HG03378 (cell line): ENCODE measurements around the gene PNMA1.
"Not testable (repeated sequence)": the region's sequence is repeated elsewhere in the genome, so short reads cannot be mapped to it uniquely, and the experiment has no call there.

ENCODE experiments used
- ATAC-seq: cut with Tn5 transposase; IDR thresholded peaks from one replicate; pipeline ENCODE4 v1.9.1; 2021; ENCODE audit warnings: mild to moderate bottlenecking, moderate library complexity; ENCODE audit not compliant: unreplicated experiment

Gene PNMA1

DNA sequence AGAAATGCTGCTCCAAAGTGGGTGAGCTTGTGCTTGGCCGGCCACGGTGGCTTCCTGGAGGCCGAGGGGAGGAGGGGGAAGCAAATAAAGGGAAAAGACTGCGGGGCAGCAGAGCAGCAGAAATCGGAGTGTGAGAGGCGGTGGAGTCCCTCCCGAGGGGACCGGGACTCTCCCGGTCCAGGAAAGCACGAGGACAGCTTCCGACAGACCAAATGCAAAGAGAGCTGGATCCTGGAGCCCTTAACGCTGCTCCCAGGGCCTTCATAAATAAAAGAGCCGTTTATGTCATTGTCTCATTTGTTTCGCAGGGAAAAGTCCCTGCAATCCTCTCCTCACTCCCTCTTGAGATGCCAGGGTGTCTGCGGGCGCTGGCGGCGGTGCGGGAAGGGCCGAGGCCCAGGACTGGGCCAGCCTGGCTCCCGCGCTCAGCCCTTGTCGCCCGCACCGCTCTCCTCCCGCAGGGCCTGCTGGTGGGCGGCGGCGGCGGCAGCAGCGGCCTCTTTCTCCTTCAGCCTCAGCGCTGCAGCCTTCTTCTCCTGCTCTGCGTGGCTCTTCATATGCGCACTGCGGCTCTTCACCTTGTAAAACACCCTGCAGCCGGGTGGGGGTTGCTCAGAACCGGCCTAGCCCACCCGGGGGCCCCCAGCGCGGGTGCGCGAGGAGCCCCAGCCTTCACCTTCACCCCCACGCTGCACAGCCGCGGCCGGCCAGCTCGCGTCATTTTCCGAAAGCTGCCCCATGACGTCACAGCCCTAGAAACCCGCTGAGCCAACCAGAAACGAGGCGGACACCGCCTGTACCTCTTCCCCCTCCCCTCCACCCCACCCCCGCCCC lies 4.5 kb upstream of the PNMA1 start:
- no peak for ATAC-seq

GRCh38 chr14:73717711-73718417 lies 3.7 kb upstream of the PNMA1 start:
- ATAC-seq: no peak

GRCh38 chr14:73717266-73717665 lies 3.1 kb upstream of the PNMA1 start:
- no peak for ATAC-seq

DNA sequence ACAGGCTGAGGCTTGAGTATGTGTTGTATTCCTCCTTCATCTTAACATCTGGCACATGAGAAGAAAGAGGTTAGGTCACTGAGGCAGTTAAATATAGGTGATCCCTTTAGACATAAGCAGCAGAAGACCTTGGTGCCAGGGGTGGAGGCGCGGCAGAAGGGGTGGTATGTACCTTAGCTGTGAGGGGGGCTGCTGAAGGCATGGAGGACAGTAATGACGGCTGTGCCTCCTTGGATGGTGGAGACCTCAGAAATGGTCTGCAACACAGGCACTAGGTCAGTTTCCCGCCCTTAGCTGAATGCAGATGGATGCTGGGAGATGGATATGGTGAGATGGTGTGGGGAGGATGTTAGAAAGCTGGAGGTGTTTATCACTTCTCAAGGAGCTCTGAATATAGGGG lies 1.5 kb upstream of the PNMA1 start:
- no peak for ATAC-seq

DNA sequence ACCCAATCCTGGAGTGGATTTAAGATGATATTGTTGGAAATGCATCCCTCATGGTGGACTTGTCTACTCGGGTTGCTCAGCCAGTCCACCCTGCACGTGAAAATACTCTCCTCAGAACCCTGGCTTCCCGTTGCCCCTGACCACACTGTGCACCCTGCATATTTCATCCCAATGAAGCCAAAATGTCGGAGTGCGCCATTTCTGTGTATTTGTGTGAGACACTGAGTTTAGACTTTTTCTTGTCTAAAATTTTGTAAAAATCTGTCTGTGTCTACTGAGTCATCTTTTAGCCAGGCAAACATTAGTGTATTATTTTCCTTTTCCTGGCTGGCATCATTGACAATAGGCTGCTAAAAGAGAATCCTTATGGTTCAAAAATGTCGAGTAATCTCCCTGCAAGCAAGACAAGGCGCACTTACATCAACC lies 485 bp upstream of the PNMA1 start:
- ATAC-seq: peak; percentile 20

- no peak for ATAC-seq
Measured at GRCh38 chr14:73713206-73713802, 880 bp downstream of the PNMA1 start.

DNA sequence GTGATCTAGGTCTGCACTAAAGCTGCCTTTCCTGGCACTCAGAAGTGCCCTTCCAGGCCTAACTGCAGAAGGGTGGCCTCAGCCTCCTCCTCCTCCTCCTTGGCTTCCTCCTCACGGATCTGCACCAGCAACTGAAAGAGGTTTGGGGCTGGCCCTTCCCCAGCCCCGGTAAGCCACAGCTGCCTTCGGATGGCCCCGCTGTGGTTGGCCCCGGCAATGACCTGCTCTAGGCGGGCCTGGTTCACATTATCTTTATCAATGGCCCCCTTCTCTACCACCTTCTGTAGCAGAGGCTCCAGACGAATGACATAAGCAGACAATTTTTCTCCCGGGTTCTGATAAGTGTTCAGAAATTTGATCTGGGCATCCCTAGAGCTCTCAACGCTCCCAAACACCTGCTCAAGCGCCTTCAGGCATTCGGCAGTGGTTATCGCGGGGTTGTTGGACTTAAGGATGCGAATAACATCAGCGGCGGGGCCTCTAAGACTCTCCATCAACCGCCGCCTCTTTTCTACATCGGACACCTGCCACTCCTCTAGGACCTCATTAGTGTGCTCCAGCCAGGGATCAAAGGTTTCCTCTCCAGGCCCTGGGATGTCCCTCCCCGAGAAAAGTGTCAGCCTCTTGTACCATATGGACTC lies 1.5 kb downstream of the PNMA1 start:
- ATAC-seq: no peak

DNA sequence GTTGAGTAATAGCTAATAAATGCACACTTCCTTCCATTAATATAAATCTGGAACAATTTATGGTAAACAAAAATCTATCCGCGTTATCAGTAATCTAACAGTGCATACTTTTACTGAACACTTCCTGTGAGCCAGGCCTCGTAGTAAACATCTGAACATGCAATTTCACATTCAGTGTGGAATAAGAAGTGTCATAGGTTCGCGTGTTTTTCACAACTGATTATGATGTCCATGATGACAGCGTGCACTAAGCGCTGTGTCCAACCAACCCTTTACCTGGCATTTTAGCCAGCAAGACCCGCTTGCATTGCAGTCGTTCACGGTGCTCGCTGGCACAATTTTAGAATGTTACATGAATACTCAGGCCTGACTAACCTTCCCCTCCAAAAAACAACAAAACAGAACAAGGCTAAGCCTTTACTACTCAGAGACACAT lies 2.1 kb downstream of the PNMA1 start:
- ATAC-seq: no peak

DNA sequence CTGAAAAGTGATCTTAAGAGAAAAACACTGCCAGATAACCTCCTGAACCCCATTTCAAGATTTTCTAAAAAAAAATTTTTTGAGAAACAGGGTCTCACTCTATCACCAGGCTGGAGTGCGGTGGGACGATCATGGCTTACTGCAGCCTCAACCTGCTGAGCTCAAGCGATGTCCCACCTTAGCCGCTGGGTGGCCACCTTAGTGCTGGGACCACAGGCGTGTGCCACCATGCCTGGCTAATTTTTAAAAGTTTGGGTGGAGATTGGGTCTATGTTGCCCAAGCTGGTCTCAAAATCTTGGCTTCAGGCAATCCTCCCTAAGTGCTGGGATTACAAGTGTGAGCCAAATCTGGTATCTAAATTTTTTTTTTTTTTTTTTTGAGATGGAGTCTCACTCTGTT lies 3.4 kb downstream of the PNMA1 start:
- no peak for ATAC-seq

DNA sequence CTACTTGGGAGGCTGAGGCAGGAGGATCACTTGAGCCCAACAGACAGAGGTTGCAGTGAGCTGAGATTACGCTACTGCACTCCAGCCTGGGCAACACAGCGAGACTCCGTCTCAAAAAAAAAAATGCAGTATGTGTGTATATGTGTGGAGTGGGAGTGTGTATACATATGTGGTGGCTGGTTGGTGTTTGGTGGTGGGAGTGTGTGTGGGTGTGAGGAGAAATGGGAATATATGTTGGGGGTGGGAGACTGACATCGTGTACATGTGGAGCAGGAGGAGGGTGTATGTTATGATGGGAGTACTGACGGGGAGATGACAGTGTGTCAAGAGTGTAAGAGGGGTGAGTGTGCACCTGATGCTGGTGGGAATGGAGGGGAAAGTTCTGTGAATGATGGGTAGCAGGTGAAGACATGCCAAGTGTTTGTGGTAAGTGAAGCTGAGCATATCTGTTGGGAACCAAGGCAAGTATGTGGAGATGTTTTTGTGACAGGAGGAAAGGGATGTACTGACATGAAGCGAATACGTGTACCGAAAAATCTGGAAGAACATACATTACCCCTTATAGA lies 4.2 kb downstream of the PNMA1 start:
- no peak for ATAC-seq

GRCh38 chr14:73708076-73708475 lies 6.1 kb downstream of the PNMA1 start:
- not testable (repeated sequence) for ATAC-seq

DNA sequence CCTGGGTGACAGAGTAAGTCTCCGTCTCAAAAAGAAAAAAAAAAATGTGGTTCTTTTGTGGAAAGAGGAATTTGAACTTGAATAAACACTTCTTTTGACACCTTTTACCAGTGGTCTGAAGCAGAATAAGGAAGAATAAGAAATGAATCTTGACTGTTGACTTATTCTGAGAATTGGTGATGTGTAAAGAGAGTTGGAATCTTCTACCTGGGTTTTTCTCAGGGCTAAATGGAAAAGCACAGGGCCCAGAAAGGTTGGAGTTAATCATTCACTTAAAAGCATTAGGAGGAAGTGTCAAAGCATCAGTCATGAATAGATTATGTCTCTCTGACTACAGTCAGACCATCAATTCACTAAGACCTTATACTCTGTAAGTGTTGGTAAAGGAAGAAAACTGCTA lies 13.9 kb downstream of the PNMA1 start:
- no peak for ATAC-seq

DNA sequence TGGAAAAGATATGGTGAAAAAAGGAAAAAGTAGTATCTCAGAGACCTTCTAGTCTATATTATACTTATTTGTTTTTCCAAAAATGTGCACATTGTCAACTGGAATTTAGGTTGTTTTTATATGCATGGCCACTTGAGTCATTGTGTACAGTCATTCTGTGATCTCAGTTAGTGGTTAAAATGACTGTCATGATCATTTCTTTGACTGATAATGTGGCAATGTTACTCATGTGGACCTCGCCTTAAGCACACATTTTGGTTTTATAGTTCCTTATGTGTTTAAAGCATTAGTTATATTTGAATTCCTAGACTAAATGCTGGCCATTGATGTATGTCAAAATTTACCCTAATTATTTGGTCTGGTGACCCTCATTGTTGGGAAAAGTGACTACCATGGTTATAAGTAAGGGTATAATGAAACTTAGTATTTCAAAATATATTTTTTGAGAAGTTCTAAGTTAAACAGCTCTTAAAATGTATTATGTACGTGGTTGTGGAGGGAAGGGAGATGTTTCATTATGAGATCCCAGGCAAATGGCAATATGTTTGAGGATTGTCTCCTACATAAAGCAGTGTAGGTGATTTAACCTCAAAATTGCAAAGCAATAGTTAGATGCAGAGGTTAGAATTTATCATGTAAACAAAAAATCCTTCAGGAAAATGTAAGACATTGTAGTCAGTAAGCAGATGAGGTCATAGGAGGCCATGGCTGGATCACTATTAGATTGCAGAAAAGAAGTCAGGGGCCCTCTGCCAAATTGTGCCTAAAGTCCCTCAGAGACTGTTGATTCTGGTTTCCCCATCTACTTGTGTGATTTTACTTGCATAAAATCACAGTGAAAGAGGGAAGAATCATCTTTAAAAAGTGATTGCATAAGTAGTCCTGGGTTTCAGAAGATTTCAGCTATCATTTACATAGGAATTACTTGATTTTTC lies 17.5 kb downstream of the PNMA1 start:
- ATAC-seq: peak; percentile 71

DNA sequence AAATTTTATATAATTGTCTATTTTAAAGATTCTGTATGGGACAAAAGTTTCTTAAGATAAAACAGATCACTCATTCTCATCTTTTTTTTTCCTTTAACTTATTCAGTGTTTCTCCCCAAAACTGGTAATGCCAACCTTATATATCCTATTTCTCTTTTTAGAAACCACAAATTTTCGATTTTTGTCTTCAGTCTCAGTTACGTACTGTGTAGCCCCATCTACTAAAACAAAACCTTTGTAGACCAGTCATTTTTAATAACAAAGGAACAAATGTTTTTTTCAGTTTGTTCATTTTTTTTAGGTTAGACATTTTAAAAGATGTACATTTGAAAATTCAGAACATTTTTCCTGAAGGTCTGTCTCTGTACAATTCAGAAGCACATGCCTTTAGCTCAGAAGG lies 18.2 kb downstream of the PNMA1 start:
- peak; percentile 52 for ATAC-seq

- ATAC-seq: no peak
Measured at GRCh38 chr14:73695082-73695481, 19.1 kb downstream of the PNMA1 start.

GRCh38 chr14:73694083-73694482 lies 20.1 kb downstream of the PNMA1 start:
- ATAC-seq: no peak

DNA sequence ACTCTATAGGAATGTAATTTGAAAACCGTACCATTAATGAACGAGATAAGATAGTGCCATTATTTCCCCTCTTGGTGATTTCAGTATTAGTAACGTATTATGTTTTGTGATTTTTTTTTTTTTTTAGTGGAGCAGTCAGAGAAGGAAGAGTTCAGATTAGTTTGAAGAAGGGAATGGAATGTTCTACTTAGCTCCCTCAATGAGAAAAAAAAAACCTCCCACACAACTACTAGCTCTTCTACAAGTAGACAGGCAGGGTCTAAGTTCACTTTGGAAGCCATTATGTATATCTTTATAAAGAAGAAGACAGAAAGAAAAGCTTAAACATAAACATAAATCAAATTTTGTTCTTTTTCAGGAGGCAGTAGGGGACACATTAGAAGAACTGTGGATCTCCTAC lies 27.3 kb downstream of the PNMA1 start:
- no peak for ATAC-seq

GRCh38 chr14:73685328-73685727 lies 28.9 kb downstream of the PNMA1 start:
- no peak for ATAC-seq

GRCh38 chr14:73684627-73685026 lies 29.6 kb downstream of the PNMA1 start:
- ATAC-seq: no peak

GRCh38 chr14:73680821-73681220 lies 33.4 kb downstream of the PNMA1 start:
- no peak for ATAC-seq
